Esophagus muscularis mucosa (tissue), 3 donors: ENCODE results near the gene DNHD1.

Experiments used
- CTCF ChIP-seq, 3 experiments: fragments of 200-600 bp in 2 of 3; fragments of 450-650 bp in 1 of 3; sonication (generic) in 2 of 3; IDR thresholded peaks; one replicate each; pipeline ENCODE4 v1.5.1; 2017 to 2019; ENCODE audit warnings: antibody characterized with exemption in 3 of 3, mild to moderate bottlenecking in 2 of 3, moderate library complexity in 1 of 3
- POLR2A ChIP-seq: fragments of 450-650 bp; IDR thresholded peaks from one replicate; pipeline ENCODE4 v1.6.1; 2017; ENCODE audit warnings: antibody characterized with exemption, moderate library complexity, mild to moderate bottlenecking, low read depth

GRCh38 chr11:6612213-6613041 lies 115.3 kb downstream of the DNHD1 start, which contains the start of gene TAF10:
- TF ChIP-seq POLR2A (peak; percentile 82), CTCF (IDR thresholded peaks at IDR 0.05) (peak; percentile 24 to 54 (median 52))
